HG03139 (cell line): Measurements from ENCODE around the gene RAB11A.
"Not testable (repeated sequence)": the region's sequence is repeated elsewhere in the genome, so short reads cannot be mapped to it uniquely, and the experiment has no call there.

Experiments used
- ATAC-seq: cut with Tn5 transposase; IDR thresholded peaks from one replicate; pipeline ENCODE4 v1.9.1; 2021; ENCODE audit not compliant: unreplicated experiment

RAB11A gene

GRCh38 chr15:65841121-65841930 is 28.0 kb upstream of the RAB11A start:
- no peak for ATAC-seq

- ATAC-seq: no peak
These were observed 23.3 kb upstream of the RAB11A start for GRCh38 chr15:65845826-65846519.

- no peak for ATAC-seq
These were observed 21.3 kb upstream of the RAB11A start for GRCh38 chr15:65847989-65848388.

- no peak for ATAC-seq
These were observed 17.3 kb upstream of the RAB11A start for GRCh38 chr15:65851981-65852380.

- ATAC-seq: no peak
These were observed 12.4 kb upstream of the RAB11A start for GRCh38 chr15:65856821-65857455.

GRCh38 chr15:65857718-65858402 is 11.4 kb upstream of the RAB11A start:
- no peak for ATAC-seq

- ATAC-seq: peak; percentile 65
These were observed 6.6 kb upstream of the RAB11A start for GRCh38 chr15:65862682-65863081.

GRCh38 chr15:65863106-65863505 is 6.2 kb upstream of the RAB11A start:
- no peak for ATAC-seq

GRCh38 chr15:65867244-65867643 is 2.0 kb upstream of the RAB11A start:
- ATAC-seq: no peak

GRCh38 chr15:65867933-65868332 is 1.4 kb upstream of the RAB11A start:
- ATAC-seq: not testable (repeated sequence)

- ATAC-seq: no peak
These were observed 655 bp upstream of the RAB11A start for GRCh38 chr15:65868546-65869125.

GRCh38 chr15:65869954-65870871 is 922 bp downstream of the RAB11A start:
- no peak for ATAC-seq

- no peak for ATAC-seq
These were observed 1.7 kb downstream of the RAB11A start for GRCh38 chr15:65870889-65871533.

GRCh38 chr15:65871886-65872285 is 2.6 kb downstream of the RAB11A start:
- not testable (repeated sequence) for ATAC-seq

GRCh38 chr15:65872596-65872995 is 3.3 kb downstream of the RAB11A start:
- not testable (repeated sequence) for ATAC-seq

- no peak for ATAC-seq
These were observed 4.0 kb downstream of the RAB11A start for GRCh38 chr15:65873256-65873655.

GRCh38 chr15:65875458-65875857 is 6.2 kb downstream of the RAB11A start:
- no peak for ATAC-seq

- ATAC-seq: no peak
These were observed 8.5 kb downstream of the RAB11A start for GRCh38 chr15:65877749-65878148.

GRCh38 chr15:65881766-65882434 is 12.6 kb downstream of the RAB11A start:
- ATAC-seq: no peak
